ENCODE results near the gene CLDN16. TPM values are rescaled to one million over a fixed set of nuclear protein-coding genes. Genes with fewer than 3 reads are reported as not detected.

The CLDN16 gene
- total RNA-seq, 1 experiment from 2014 or later: 0.27 TPM

DNA sequence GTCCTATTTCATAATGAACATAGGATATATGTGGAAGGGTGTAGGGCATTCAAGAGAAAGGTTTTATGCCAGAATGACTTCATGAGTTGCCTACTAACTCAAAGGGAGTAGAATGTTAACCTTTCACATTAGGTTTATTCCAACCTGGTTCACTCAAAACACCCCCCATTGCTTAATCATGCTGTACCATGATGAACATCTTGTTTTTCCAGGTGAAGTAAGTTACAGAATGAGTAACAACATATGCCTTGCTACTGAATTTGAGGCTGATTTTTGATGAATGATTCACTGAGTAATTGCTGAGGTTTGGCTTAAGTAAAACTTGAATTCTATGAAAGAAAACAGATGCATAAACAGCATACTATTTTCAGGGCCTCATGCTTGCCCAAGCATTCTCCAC, 5.9 kb upstream of the CLDN16 start:
- TF ChIP-seq, protein P1, sequence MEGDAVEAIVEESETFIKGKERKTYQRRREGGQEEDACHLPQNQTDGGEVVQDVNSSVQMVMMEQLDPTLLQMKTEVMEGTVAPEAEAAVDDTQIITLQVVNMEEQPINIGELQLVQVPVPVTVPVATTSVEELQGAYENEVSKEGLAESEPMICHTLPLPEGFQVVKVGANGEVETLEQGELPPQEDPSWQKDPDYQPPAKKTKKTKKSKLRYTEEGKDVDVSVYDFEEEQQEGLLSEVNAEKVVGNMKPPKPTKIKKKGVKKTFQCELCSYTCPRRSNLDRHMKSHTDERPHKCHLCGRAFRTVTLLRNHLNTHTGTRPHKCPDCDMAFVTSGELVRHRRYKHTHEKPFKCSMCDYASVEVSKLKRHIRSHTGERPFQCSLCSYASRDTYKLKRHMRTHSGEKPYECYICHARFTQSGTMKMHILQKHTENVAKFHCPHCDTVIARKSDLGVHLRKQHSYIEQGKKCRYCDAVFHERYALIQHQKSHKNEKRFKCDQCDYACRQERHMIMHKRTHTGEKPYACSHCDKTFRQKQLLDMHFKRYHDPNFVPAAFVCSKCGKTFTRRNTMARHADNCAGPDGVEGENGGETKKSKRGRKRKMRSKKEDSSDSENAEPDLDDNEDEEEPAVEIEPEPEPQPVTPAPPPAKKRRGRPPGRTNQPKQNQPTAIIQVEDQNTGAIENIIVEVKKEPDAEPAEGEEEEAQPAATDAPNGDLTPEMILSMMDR (IDR thresholded peaks at IDR 0.05; ENCODE audit: insufficient read depth in 1 of 2, low read depth in 1 of 2, low read length in 1 of 2, severe bottlenecking in 1 of 2, unreplicated experiment in 1 of 2): no peak
- BruUV-seq (replicated peaks): no TSS peak
- ChIA-PET CTCF (no interaction called here), POLR2A (no interaction called here)
- H3K4me1 ChIP-seq: no peaks in the 10 kb centered on the region
- H3K27me3 ChIP-seq (replicated peaks; ENCODE audit: control insufficient read depth, insufficient read depth, low read length): no peaks in the 10 kb centered on the region
- H3K9me3 Mint-ChIP-seq (ENCODE audit: unreplicated experiment): peaks cover 17% of the 10 kb centered on the region
- no peak overlapping the region for H3K27ac Mint-ChIP-seq (ENCODE audit: unreplicated experiment)
- H3K4me1 Mint-ChIP-seq (ENCODE audit: low read depth, unreplicated experiment): peaks cover 10% of the 10 kb centered on the region
- no peak overlapping the region for H3K4me3 Mint-ChIP-seq (ENCODE audit: unreplicated experiment)
- DNase-seq: no peak
- no peak overlapping the region for H3K4me3 ChIP-seq (ENCODE audit: low read depth, low read length)
- H3K9me3 ChIP-seq: no peaks in the 10 kb centered on the region
- no peaks in the 10 kb centered on the region for H3K36me3 Mint-ChIP-seq (ENCODE audit: insufficient read depth, unreplicated experiment)
- no peaks in the 10 kb centered on the region for H3K27me3 Mint-ChIP-seq (ENCODE audit: insufficient read depth, unreplicated experiment)
- no peaks in the 10 kb centered on the region for H3K36me3 ChIP-seq (ENCODE audit: control insufficient read depth, insufficient read depth, low read length)
- intact Hi-C loops (cut with micrococcal nuclease; ENCODE audit: unreplicated experiment): loop anchor here (5.0 kb wide), 1 partner anchor 75 kb away; no protein-coding TSS in a partner anchor

- Histone ChIP-seq H3K36me3 (ENCODE audit: control insufficient read depth, insufficient read depth, low read length) (no peaks in the 10 kb centered on the region), H3K9me3 (no peaks in the 10 kb centered on the region), H3K27me3 (replicated peaks; ENCODE audit: control insufficient read depth, insufficient read depth, low read length) (no peaks in the 10 kb centered on the region), H3K4me3 (ENCODE audit: low read depth, low read length) (no peak overlapping the region), H3K4me1 (no peaks in the 10 kb centered on the region)
- CTCF ChIA-PET: interaction anchor here (0.6 to 1.9 kb wide), 10 partner anchors 9 to 264 kb away, joined by 3 to 24 read pairs (median 5); partner anchors contain the start of genes CLDN1 and P3H2
- POLR2A ChIA-PET: interaction anchor here (1.1 kb wide), 1 partner anchor 62 kb away, joined by 4 read pairs; the partner anchor contains the start of gene CLDN1
- Mint-ChIP-seq H3K27me3 (ENCODE audit: insufficient read depth, unreplicated experiment) (no peaks in the 10 kb centered on the region), H3K4me3 (ENCODE audit: unreplicated experiment) (no peak overlapping the region), H3K9me3 (ENCODE audit: unreplicated experiment) (peaks cover 17% of the 10 kb centered on the region), H3K4me1 (ENCODE audit: low read depth, unreplicated experiment) (peaks cover 10% of the 10 kb centered on the region), H3K36me3 (ENCODE audit: insufficient read depth, unreplicated experiment) (no peaks in the 10 kb centered on the region), H3K27ac (ENCODE audit: unreplicated experiment) (no peak overlapping the region)
- TF ChIP-seq, protein P1 (IDR thresholded peaks at IDR 0.05; ENCODE audit: insufficient read depth in 1 of 2, low read depth in 1 of 2, low read length in 1 of 2, severe bottlenecking in 1 of 2, unreplicated experiment in 1 of 2): peak; percentile 65 to 73
- no TSS peak for BruUV-seq (replicated peaks)
- intact Hi-C loops (cut with micrococcal nuclease; ENCODE audit: unreplicated experiment): loop anchor here (1.0 to 5.0 kb wide), 7 partner anchors 40 to 423 kb away; partner anchors contain the start of gene CLDN1
- DNase-seq: peak; percentile 75 to 83
These were observed 3.6 kb upstream of the CLDN16 start for GRCh38 chr3:190384309-190384756.

DNA sequence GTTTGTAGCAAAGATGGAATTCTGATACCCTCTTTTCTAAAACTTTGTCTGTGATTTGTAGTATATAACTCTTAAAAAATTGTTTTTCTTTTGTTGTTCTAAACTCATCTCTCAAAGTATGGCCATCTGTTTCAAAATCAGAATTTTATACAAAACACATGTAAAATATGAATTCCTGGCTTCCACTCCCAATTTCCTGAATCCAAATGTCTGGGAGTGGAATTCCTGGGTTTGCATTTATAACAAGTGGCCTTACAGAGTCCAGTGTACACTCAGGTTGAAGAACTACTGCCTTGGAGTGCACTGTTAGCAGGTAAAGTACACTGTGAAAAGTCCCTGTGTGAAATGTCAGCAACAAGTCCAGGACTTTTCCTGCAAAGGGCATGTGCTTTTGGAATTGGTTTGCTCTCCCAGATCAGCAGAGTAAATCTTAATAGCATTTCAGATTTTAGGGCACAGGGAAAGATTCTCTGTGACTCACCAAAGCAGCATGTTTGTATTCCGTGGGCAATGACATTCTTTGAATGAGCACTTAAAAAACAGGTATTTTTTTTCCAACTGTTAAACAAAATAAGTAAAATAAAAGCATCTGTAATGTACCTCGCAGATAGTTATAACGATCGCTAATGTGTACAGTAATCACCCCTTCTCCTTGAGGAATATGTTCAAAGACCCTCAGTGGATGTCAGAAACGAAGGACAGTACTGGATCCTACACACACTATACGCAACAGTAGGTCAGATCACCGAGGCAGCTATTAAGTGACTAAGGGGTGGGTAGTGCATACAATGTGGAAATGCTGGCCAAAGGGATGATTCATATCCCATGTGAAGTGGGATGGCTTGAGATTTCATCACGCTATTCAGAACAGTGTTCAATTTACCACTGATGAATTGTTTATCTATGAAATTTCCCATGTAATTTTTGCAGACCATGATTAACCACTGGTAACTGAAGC, 2.0 kb upstream of the CLDN16 start:
- POLR2A ChIA-PET: no interaction called here
- no peak for DNase-seq
- Mint-ChIP-seq H3K27me3 (ENCODE audit: insufficient read depth, unreplicated experiment) (no peaks in the 10 kb centered on the region), H3K9me3 (ENCODE audit: unreplicated experiment) (peaks cover 3% of the 10 kb centered on the region), H3K36me3 (ENCODE audit: insufficient read depth, unreplicated experiment) (no peaks in the 10 kb centered on the region), H3K27ac (ENCODE audit: unreplicated experiment) (no peak overlapping the region), H3K4me1 (ENCODE audit: low read depth, unreplicated experiment) (peaks cover 6% of the 10 kb centered on the region), H3K4me3 (ENCODE audit: unreplicated experiment) (no peak overlapping the region)
- BruUV-seq (replicated peaks): no TSS peak
- H3K27me3 ChIP-seq (replicated peaks; ENCODE audit: control insufficient read depth, insufficient read depth, low read length): no peaks in the 10 kb centered on the region
- TF ChIP-seq, protein P1 (IDR thresholded peaks at IDR 0.05; ENCODE audit: insufficient read depth in 1 of 2, low read depth in 1 of 2, low read length in 1 of 2, severe bottlenecking in 1 of 2, unreplicated experiment in 1 of 2): no peak
- H3K36me3 ChIP-seq (ENCODE audit: control insufficient read depth, insufficient read depth, low read length): no peaks in the 10 kb centered on the region
- no peaks in the 10 kb centered on the region for H3K9me3 ChIP-seq
- CTCF ChIA-PET: no interaction called here
- H3K4me3 ChIP-seq (ENCODE audit: low read depth, low read length): no peak overlapping the region
- intact Hi-C loops (cut with micrococcal nuclease; ENCODE audit: unreplicated experiment): no loop called here
- H3K4me1 ChIP-seq: no peaks in the 10 kb centered on the region

All from Caco-2 (cell line).